HepG2 (cell line): ENCODE data around the gene CHKA. TPM values are rescaled to one million over a fixed set of nuclear protein-coding genes. Genes with fewer than 3 reads are reported as not detected.

Source experiments
- EEA1 ChIP-seq: sonication (generic); formaldehyde crosslinking; IDR thresholded peaks from 2 replicates; pipeline ENCODE4 v1.5.1; 2020; ENCODE audit warnings: mild to moderate bottlenecking, missing genetic modification reagents, borderline replicate concordance
- HDAC1 ChIP-seq: sonication (generic); formaldehyde crosslinking; IDR thresholded peaks from 2 replicates; pipeline ENCODE4 v1.5.1; 2020; ENCODE audit warnings: mild to moderate bottlenecking, missing genetic modification reagents
- IRX3 ChIP-seq: sonication (generic); formaldehyde crosslinking; IDR thresholded peaks from 2 replicates; pipeline ENCODE4 v1.8.1; 2023; ENCODE audit warnings: mild to moderate bottlenecking, low read depth, missing genetic modification reagents, borderline replicate concordance
- JUND ChIP-seq: sonication (generic); formaldehyde crosslinking; IDR thresholded peaks from 2 replicates; pipeline ENCODE4 v1.8.0; 2022; ENCODE audit warnings: mild to moderate bottlenecking, missing genetic modification reagents
- MTA3 ChIP-seq: sonication (generic); formaldehyde crosslinking; IDR thresholded peaks from 2 replicates; pipeline ENCODE4 v1.4.0; 2020; ENCODE audit warnings: missing genetic modification reagents
- RXRA ChIP-seq: sonication (generic); formaldehyde crosslinking; IDR thresholded peaks from 2 replicates; pipeline ENCODE4 v1.5.1; 2020; ENCODE audit warnings: missing genetic modification reagents
- SALL1 ChIP-seq: sonication (generic); formaldehyde crosslinking; IDR thresholded peaks from 2 replicates; pipeline ENCODE4 v1.8.0; 2022; ENCODE audit warnings: mild to moderate bottlenecking, missing genetic modification reagents
- SMAD3 ChIP-seq: sonication (generic); formaldehyde crosslinking; IDR thresholded peaks from 2 replicates; pipeline ENCODE4 v1.4.0; 2020; ENCODE audit warnings: missing genetic modification reagents
- ZC3H13 ChIP-seq: sonication (generic); formaldehyde crosslinking; IDR thresholded peaks from 2 replicates; pipeline ENCODE4 v1.8.1; 2023; ENCODE audit warnings: mild to moderate bottlenecking, missing genetic modification reagents, moderate library complexity
- ZFAT ChIP-seq: sonication (generic); formaldehyde crosslinking; conservative IDR thresholded peaks from 2 replicates; pipeline ENCODE4 v1.8.1; 2023; ENCODE audit warnings: missing genetic modification reagents, inconsistent platforms
- ZFP1 ChIP-seq: IDR thresholded peaks from 2 replicates; pipeline ENCODE4 v1.6.1; 2016
- ZNF235 ChIP-seq: sonication (generic); formaldehyde crosslinking; IDR thresholded peaks from 2 replicates; pipeline ENCODE4 v1.8.1; 2023; ENCODE audit warnings: mild to moderate bottlenecking, missing genetic modification reagents, borderline replicate concordance
- ZNF337 ChIP-seq: sonication (generic); formaldehyde crosslinking; IDR thresholded peaks from 2 replicates; pipeline ENCODE4 v1.5.1; 2020; ENCODE audit warnings: missing genetic modification reagents, low read depth, mild to moderate bottlenecking, borderline replicate concordance
- ZNF350 ChIP-seq: sonication (generic); formaldehyde crosslinking; IDR thresholded peaks from 2 replicates; pipeline ENCODE4 v1.4.0; 2020; ENCODE audit warnings: mild to moderate bottlenecking, low read depth, missing genetic modification reagents, borderline replicate concordance
- ZNF354B ChIP-seq: sonication (generic); formaldehyde crosslinking; IDR thresholded peaks from 2 replicates; pipeline ENCODE4 v1.8.0; 2022; ENCODE audit warnings: mild to moderate bottlenecking, missing genetic modification reagents
- ZNF468 ChIP-seq: sonication (generic); formaldehyde crosslinking; IDR thresholded peaks from 2 replicates; pipeline ENCODE4 v1.8.0; 2022; ENCODE audit warnings: mild to moderate bottlenecking, moderate library complexity, missing genetic modification reagents
- ZNF687 ChIP-seq: sonication (generic); formaldehyde crosslinking; IDR thresholded peaks from 2 replicates; pipeline ENCODE4 v1.5.1; 2020; ENCODE audit warnings: mild to moderate bottlenecking, missing genetic modification reagents, moderate library complexity
- ZNF703 ChIP-seq: sonication (generic); formaldehyde crosslinking; IDR thresholded peaks from 2 replicates; pipeline ENCODE4 v1.5.1; 2020; ENCODE audit warnings: missing genetic modification reagents, mild to moderate bottlenecking, moderate library complexity, borderline replicate concordance
- ZNF747 ChIP-seq: sonication (generic); formaldehyde crosslinking; IDR thresholded peaks from 2 replicates; pipeline ENCODE4 v1.8.1; 2023; ENCODE audit warnings: missing genetic modification reagents, mild to moderate bottlenecking, borderline replicate concordance
- ZNF816 ChIP-seq: sonication (generic); formaldehyde crosslinking; IDR thresholded peaks from 2 replicates; pipeline ENCODE4 v1.8.0; 2022; ENCODE audit warnings: missing genetic modification reagents, mild to moderate bottlenecking, borderline replicate concordance
- polyA plus RNA-seq, 8 experiments: library from polyadenylated mRNA; depleted of rRNA in 3 of 8; stranded (reverse) in 7 of 8; unstranded in 1 of 8; fragments of >200 nt; fragmentation: Illumina TruSeq in 4 of 8; extraction: Trizol in 4 of 8; gene quantifications; 2 replicates each; pipeline versions ENCODE4 v1.2.1 to v1.2.3, GENCODE V29; 2011 to 2016; ENCODE audit warnings: low read depth in 4 of 8, missing spikeins in 1 of 8, mixed read lengths in 1 of 8; ENCODE audit not compliant: insufficient read depth in 1 of 8
- total RNA-seq, 5 experiments: library from RNA; depleted of rRNA; stranded (reverse); fragments of >200 nt; fragmentation: Illumina TruSeq; extraction: Trizol; gene quantifications; 2 replicates each; pipeline ENCODE4 v1.2.3, GENCODE V29; 2016; ENCODE audit warnings: low read depth in 1 of 5
- TF ChIP-seq, protein P1 (sequence below): IDR thresholded peaks from 2 replicates; pipeline ENCODE4 v1.6.1; 2016
- TF ChIP-seq, protein P2 (sequence below): sonication (generic); formaldehyde crosslinking; IDR thresholded peaks from 2 replicates; pipeline ENCODE4 v1.4.0; 2020; ENCODE audit warnings: missing genetic modification reagents

CHKA gene
- total and polyA plus RNA-seq, 2 of the 13 experiments (the other 11 are each of a cell fraction or from before 2014, with no cell fraction given): 71.6 to 92.7 TPM

GRCh38 chr11:68012843-68013610, 108.2 kb downstream of the CHKA start (continued):
- TF ChIP-seq ZNF816 (CRISPR knock-in tag) (no peak), ZNF468 (CRISPR knock-in tag) (no peak), SALL1 (CRISPR knock-in tag) (peak; percentile 44; the same call in 1 of the 2 replicates), ZNF337 (CRISPR knock-in tag) (0 out of 2 replicates have a peak, but pooled peaks have one; percentile 43), MTA3 (CRISPR knock-in tag) (no peak), ZFP1 (CRISPR knock-in tag) (0 out of 2 replicates have a peak, but pooled peaks have one; percentile 19), ZC3H13 (no peak), ZNF350 (no peak), EEA1 (no peak), ZNF703 (CRISPR knock-in tag) (no peak), JUND (CRISPR knock-in tag) (no peak), IRX3 (CRISPR knock-in tag) (no peak), HDAC1 (peak; percentile 44; the same call in 1 of the 2 replicates), RXRA (CRISPR knock-in tag) (peak; percentile 68; the same call in 1 of the 2 replicates), ZNF235 (CRISPR knock-in tag) (no peak), ZFAT (CRISPR knock-in tag) (no peak), SMAD3 (CRISPR knock-in tag) (0 out of 2 replicates have a peak, but pooled peaks have one; percentile 27), ZNF747 (no peak), ZNF687 (peak; percentile 86), ZNF354B (CRISPR knock-in tag) (no peak)
- TF ChIP-seq, protein P1, sequence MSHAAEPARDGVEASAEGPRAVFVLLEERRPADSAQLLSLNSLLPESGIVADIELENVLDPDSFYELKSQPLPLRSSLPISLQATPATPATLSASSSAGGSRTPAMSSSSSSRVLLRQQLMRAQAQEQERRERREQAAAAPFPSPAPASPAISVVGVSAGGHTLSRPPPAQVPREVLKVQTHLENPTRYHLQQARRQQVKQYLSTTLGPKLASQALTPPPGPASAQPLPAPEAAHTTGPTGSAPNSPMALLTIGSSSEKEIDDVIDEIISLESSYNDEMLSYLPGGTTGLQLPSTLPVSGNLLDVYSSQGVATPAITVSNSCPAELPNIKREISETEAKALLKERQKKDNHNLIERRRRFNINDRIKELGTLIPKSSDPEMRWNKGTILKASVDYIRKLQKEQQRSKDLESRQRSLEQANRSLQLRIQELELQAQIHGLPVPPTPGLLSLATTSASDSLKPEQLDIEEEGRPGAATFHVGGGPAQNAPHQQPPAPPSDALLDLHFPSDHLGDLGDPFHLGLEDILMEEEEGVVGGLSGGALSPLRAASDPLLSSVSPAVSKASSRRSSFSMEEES (CRISPR knock-in tag): peak; percentile 21; the same call in 1 of the 2 replicates
- TF ChIP-seq, protein P2, sequence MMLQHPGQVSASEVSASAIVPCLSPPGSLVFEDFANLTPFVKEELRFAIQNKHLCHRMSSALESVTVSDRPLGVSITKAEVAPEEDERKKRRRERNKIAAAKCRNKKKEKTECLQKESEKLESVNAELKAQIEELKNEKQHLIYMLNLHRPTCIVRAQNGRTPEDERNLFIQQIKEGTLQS (CRISPR knock-in tag): no peak
